ENCODE data around the gene ZDHHC1.
A peak's percentile ranks its signal among the peaks of the same experiment; 100 is the strongest.
"Not testable (repeated sequence)": the region's sequence is repeated elsewhere in the genome, so short reads cannot be mapped to it uniquely, and the experiment has no call there.

The ZDHHC1 gene

GRCh38 chr16:67392301-67393059, 23.8 kb downstream of the ZDHHC1 start:
- no peak for DNase-seq

- no peak for DNase-seq
These were observed 24.6 kb downstream of the ZDHHC1 start for GRCh38 chr16:67391424-67392300.

- DNase-seq, result no peak
These were observed 25.4 kb downstream of the ZDHHC1 start for GRCh38 chr16:67390816-67391423.

- DNase-seq, result peak; percentile 83
These were observed 26.1 kb downstream of the ZDHHC1 start for GRCh38 chr16:67389911-67390815.

- DNase-seq, result no peak
These were observed 27.7 kb downstream of the ZDHHC1 start for GRCh38 chr16:67388591-67388990.

- no peak for DNase-seq
These were observed 28.1 kb downstream of the ZDHHC1 start for GRCh38 chr16:67388191-67388590.

GRCh38 chr16:67387479-67388079, 28.7 kb downstream of the ZDHHC1 start:
- DNase-seq, result no peak

GRCh38 chr16:67386861-67387455, 29.3 kb downstream of the ZDHHC1 start:
- no peak for DNase-seq

GRCh38 chr16:67384778-67385510, 31.3 kb downstream of the ZDHHC1 start:
- DNase-seq, result no peak

GRCh38 chr16:67383284-67383683, 33.0 kb downstream of the ZDHHC1 start:
- no peak for DNase-seq

- DNase-seq, result no peak
These were observed 37.6 kb downstream of the ZDHHC1 start for GRCh38 chr16:67378642-67379041.

- not testable (repeated sequence) for DNase-seq
These were observed 40.3 kb downstream of the ZDHHC1 start for GRCh38 chr16:67376012-67376411.

- DNase-seq, result no peak
These were observed 43.6 kb downstream of the ZDHHC1 start for GRCh38 chr16:67372664-67373063.

- no peak for DNase-seq
These were observed 45.6 kb downstream of the ZDHHC1 start for GRCh38 chr16:67370661-67371060.

GRCh38 chr16:67364600-67365235, 51.6 kb downstream of the ZDHHC1 start:
- no peak for DNase-seq

- DNase-seq, result no peak
These were observed 55.2 kb downstream of the ZDHHC1 start for GRCh38 chr16:67361038-67361437.

GRCh38 chr16:67359540-67360269, 56.6 kb downstream of the ZDHHC1 start:
- DNase-seq, result not testable (repeated sequence)

GRCh38 chr16:67357561-67357960, 58.7 kb downstream of the ZDHHC1 start:
- no peak for DNase-seq

- DNase-seq, result no peak
These were observed 59.9 kb downstream of the ZDHHC1 start for GRCh38 chr16:67356396-67356795.

GRCh38 chr16:67352463-67352862, 63.8 kb downstream of the ZDHHC1 start:
- DNase-seq, result not testable (repeated sequence)

Measured in GF-D8 (cell line).